GM19099 (cell line): ENCODE results near the gene DBI.

Experiments
- POLR2A ChIP-seq: IDR thresholded peaks from 3 replicates; pipeline ENCODE4 v1.6.1; 2011; ENCODE audit warnings: low read depth; ENCODE audit not compliant: insufficient read length; ENCODE audit errors: extremely low read depth

Gene DBI

GRCh38 chr2:119366649-119367471 lies at the start of gene DBI, which contains the start of gene C2orf76:
Gene DBI (plus strand): TSS chr2:119366977. CDS start chr2:119367052, 75 bp downstream.
Gene C2orf76 (minus strand): TSS chr2:119366834. CDS start chr2:119339959, 26,875 bp downstream.
- peak; percentile 96 for TF ChIP-seq POLR2A

DNA sequence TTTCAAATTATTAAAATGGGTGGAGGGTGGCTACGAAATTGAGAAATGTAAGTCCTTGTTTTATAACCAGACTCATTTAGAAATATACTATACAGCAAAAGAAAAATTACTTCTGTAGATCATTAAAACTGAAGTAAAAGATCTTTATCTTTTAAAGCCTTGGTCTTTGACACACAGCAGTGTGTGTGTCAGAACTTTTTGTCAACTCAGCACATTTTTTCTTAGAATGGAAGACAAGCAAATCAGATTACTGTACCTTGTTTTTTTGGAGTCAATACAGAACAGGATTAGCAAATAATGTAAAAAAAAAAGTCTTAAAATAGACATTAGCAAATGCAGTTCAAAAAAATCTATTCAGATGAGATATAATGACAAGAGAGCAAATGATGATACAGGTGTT lies 49.2 kb upstream of the DBI start:
- no peak for TF ChIP-seq POLR2A

DNA sequence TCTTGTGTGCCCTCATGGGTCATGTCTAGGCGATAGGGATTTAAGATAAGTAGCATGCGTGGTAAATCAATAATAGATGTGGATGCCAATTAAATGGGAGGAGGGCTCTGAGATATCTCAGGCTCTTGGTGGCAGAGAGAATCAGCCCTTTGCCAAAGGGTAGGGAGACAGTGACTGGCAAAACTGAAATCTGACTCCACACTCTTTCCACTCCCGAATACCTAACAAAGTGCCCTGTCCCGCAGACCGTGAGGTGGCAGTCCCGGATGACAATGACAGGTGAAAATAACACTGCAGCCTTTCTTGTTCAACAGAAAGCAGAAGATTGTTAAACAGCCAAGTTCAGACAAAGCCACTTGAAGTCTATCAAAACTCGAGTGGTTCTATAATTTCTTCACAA lies 47.2 kb upstream of the DBI start:
- no peak for TF ChIP-seq POLR2A

DNA sequence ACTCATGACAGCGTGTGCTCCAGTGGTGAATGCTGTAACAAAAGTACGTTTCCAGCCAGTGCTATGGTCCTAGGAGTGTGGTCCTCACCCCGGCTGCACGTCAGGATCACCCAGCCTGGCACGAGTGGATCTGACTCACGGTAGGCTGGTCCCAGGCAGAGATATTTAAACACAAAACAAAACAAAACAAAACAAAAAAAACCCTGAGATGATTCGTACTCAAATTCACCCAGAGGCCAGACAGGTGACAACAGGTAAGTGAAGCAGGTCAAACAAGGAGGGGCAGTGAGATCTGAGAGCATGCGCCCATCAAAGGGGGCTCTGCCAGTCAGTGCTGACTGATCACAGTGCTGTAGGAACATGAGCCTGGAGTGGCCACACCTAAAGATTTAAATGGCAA lies 43.3 kb upstream of the DBI start:
- TF ChIP-seq POLR2A = no peak

- TF ChIP-seq POLR2A = no peak
Observed at GRCh38 chr2:119324685-119325270, 42.0 kb upstream of the DBI start.

DNA sequence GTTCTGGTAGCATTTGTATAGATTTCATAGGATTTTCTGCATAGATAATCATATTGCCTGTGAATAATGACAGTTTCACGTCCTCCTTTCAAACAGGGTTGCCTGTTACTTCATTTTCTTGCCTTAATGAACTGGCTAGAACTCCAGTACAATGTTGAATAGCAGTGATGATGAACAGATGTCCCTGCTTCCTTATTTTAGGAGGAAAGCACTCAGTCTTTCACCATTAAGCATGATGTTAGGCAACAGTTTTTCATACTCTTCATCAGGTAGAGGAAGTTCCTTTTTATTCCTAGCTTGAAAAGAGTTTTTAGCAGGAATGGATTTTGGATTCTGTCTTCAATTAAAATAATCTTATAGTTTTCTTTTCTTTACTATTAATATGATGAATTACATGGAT lies 39.8 kb upstream of the DBI start:
- TF ChIP-seq POLR2A = no peak

DNA sequence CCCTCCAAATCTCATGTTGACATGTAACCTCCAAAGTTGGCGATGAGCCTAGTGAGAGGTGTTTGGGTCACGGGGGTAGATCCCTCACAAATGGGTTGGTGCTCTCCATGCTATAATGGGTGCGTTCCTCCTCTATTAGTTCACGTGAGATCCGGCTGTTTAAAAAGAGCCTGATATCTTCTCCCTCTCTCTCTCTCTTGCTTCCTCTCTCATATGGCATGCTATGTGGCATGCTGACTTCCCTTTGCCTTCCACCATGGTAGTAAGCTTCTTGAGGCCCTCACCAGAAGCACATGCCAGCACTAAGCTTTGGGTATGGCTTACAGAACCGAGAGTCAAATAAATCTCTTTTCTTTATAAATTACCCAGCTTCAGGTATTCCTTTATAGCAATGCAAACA lies 39.3 kb upstream of the DBI start:
- no peak for TF ChIP-seq POLR2A

- TF ChIP-seq POLR2A = no peak
Observed at GRCh38 chr2:119332953-119333352, 33.8 kb upstream of the DBI start.

GRCh38 chr2:119333360-119333759 lies 33.4 kb upstream of the DBI start:
- TF ChIP-seq POLR2A = no peak

DNA sequence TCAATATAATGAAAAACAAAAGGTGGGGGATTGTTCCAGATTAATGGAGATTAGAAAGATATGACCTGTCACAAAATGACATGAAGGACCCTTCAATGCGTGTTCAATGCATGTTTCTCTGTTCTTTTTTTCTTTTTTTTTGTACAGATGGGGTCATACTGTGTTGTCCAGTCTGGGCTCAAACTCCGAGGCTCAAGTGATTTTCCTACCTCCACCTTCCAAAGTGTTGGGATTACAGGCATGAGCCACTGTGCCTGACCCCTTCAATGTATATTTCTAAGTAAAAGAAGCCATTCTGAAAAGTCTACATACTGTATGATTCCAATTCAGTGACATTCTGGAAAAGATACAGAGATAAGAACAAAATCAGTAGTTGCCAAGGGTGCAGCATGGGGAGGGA lies 32.9 kb upstream of the DBI start:
- no peak for TF ChIP-seq POLR2A

- no peak for TF ChIP-seq POLR2A
Observed at GRCh38 chr2:119337749-119338148, 29.0 kb upstream of the DBI start.

DNA sequence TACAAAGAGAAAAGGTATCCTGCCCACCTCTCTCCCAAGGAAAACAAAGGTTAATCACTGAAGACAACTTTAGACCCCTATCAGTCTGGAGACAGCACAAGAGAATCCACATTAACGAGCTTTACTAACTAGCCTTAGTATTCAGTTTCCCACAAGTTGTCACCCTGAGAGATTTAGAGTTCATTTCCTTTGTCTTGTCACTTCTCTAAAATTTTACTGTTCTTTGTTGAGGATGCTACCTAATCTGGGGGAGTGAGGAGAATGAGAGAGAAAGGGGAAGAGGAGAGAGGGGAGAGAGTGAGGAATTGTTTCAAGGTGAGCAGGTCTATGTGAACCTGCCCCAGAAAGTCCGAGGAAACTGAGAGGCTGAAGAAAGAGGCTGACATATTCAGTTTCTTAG lies 28.5 kb upstream of the DBI start:
- no peak for TF ChIP-seq POLR2A

- TF ChIP-seq POLR2A = peak; percentile 40
Observed at GRCh38 chr2:119338826-119339561, 27.8 kb upstream of the DBI start.

DNA sequence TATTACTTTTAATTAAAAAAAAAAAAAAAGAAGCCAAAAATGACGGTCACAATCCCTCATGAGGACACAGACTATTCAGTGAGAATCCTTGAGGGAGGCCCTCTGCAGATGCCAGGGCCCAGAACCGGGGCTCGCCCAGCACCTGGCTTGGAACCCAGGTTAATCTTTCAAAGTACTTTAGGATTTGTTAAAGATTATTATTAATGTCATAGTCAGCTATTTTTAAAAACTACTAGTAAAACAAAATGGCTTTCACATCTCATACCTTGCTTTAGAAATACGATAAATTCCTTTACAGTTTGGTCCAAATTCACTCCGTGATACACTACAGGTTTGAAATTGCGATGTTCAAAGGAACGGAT lies 27.2 kb upstream of the DBI start:
- TF ChIP-seq POLR2A = no peak

GRCh38 chr2:119341684-119342083 lies 25.1 kb upstream of the DBI start:
- no peak for TF ChIP-seq POLR2A

GRCh38 chr2:119349289-119349688 lies 17.5 kb upstream of the DBI start:
- TF ChIP-seq POLR2A = no peak

GRCh38 chr2:119350311-119350998 lies 16.3 kb upstream of the DBI start:
- TF ChIP-seq POLR2A = no peak
